Central memory CD8-positive, alpha-beta T cell (primary cell): ENCODE results near the gene AXIN2.

Experiments used
- ATAC-seq: fragments of 150-1000 bp; cut with Tn5 transposase; replicated peaks from 2 replicates; pipeline ENCODE4 v1.10.0; 2022; ENCODE audit warnings: mild to moderate bottlenecking, moderate FRiP score, moderate number of reproducible peaks; ENCODE audit not compliant: poor library complexity, severe bottlenecking; ENCODE audit errors: extremely low read depth
- DNase-seq, 2 donors: peaks; one replicate each; pipeline ENCODE4 v3.0.0; 2021; ENCODE audit warnings: low spot score in 2 of 2
- H3K27ac Mint-ChIP-seq: one replicate; pipeline ENCODE4 v1.8.0; 2022; ENCODE audit warnings: low read depth, mild to moderate bottlenecking, moderate library complexity, mixed read lengths
- H3K27me3 Mint-ChIP-seq: one replicate; pipeline ENCODE4 v1.8.0; 2022; ENCODE audit warnings: mixed read lengths
- H3K36me3 Mint-ChIP-seq: one replicate; pipeline ENCODE4 v1.8.0; 2022; ENCODE audit warnings: mild to moderate bottlenecking, moderate library complexity, mixed read lengths; ENCODE audit not compliant: insufficient read depth
- H3K4me1 Mint-ChIP-seq: one replicate; pipeline ENCODE4 v1.8.0; 2022; ENCODE audit warnings: mixed read lengths
- H3K4me3 Mint-ChIP-seq: one replicate; pipeline ENCODE4 v1.8.0; 2022; ENCODE audit warnings: mild to moderate bottlenecking, moderate library complexity, mixed read lengths
- H3K9me3 Mint-ChIP-seq: one replicate; pipeline ENCODE4 v1.8.0; 2022; ENCODE audit warnings: mixed read lengths

The AXIN2 gene

GRCh38 chr17:65535777-65536572 is 25.5 kb downstream of the AXIN2 start:
- DNase-seq (no peak), ATAC-seq (no peak)
- Mint-ChIP-seq H3K4me3 (no peak overlapping the region), H3K27me3 (no peaks in the 10 kb centered on the region), H3K9me3 (no peaks in the 10 kb centered on the region), H3K4me1 (peaks cover under 1% of the 10 kb centered on the region), H3K27ac (no peak overlapping the region), H3K36me3 (peaks cover 18% of the 10 kb centered on the region)

DNA sequence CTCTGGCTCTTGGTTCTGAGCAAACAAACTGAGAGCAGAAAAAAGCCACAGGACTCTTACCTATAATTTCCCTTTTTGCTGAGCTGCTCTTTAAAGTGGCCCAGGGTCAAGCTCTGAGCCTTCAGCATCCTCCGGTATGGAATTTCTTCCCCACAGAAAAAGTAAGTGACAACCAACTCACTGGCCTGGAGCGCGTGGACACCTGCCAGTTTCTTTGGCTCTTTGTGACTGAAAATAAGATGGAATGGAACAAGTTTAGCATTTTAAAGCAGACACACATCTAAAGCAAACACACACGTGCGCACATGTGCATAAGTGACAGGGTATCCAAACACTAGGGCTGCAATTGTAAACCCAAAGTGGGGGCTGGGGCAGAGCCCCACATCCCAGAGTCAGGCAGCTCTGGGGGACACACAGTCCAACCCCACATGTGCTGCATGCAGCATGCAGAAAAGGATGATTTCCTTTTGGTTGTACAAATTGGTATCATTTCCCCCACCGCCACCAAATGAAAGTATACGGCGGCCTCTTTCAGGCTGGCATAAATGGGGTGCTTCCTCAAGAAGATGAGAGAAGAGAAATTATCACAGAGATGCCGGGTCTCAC is 27.5 kb downstream of the AXIN2 start:
- Mint-ChIP-seq H3K27me3 (no peaks in the 10 kb centered on the region), H3K4me1 (peaks cover 6% of the 10 kb centered on the region)
- ATAC-seq = no peak

GRCh38 chr17:65533056-65533745 is 28.2 kb downstream of the AXIN2 start:
- H3K27me3 Mint-ChIP-seq = no peaks in the 10 kb centered on the region
- peaks cover 21% of the 10 kb centered on the region for H3K36me3 Mint-ChIP-seq
- no peak overlapping the region for H3K27ac Mint-ChIP-seq
- ATAC-seq = no peak
- DNase-seq = no peak
- no peak overlapping the region for H3K4me3 Mint-ChIP-seq
- no peaks in the 10 kb centered on the region for H3K9me3 Mint-ChIP-seq
- peaks cover 6% of the 10 kb centered on the region for H3K4me1 Mint-ChIP-seq

More for the DNA sequence above, 27.5 kb downstream of the AXIN2 start:
- Mint-ChIP-seq H3K9me3 (no peaks in the 10 kb centered on the region), H3K27ac (no peak overlapping the region), H3K4me3 (no peak overlapping the region), H3K36me3 (peaks cover 18% of the 10 kb centered on the region)
- no peak for DNase-seq

DNA sequence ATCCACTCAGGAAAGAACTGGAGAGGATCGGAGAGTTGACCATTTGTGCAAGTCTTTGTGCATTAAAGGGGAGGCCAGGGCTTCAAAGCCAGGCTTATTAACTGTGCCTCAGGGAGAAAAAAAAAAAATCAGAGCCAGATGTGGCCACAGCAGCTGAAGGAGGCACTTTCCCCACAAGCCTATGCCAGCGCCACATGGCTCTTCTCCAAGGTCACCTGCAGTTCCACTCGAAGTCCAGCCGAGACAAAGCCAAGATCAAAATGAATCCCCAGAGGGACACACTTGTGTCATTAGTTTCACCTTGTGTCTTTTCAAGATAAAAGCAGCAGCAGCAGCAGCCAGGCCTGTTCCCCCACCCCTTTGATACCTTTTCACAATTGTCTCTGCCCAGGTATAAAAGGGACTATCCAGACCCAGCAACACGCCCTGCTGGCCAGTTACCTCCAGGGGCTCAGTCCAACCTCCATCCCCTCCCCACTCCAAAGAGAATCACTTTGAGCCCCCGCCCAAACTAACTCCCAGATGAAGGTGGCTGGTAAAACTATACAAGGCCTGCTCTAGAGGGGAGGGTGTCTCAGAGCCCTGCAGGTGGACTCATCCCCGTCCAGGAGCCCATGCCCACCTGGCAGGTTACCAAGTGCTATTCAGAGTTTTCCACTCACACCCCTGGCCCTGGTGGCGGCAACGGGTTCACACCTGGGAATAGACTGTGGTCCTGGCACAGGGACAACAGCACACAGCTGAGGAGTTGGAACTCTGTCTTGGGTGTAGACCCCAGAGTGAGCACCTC is 29.2 kb downstream of the AXIN2 start:
- DNase-seq (no peak), ATAC-seq (no peak)
- Mint-ChIP-seq H3K36me3 (peaks cover 21% of the 10 kb centered on the region), H3K9me3 (no peaks in the 10 kb centered on the region), H3K27ac (no peak overlapping the region), H3K4me3 (no peak overlapping the region), H3K27me3 (no peaks in the 10 kb centered on the region), H3K4me1 (peaks cover 6% of the 10 kb centered on the region)

DNA sequence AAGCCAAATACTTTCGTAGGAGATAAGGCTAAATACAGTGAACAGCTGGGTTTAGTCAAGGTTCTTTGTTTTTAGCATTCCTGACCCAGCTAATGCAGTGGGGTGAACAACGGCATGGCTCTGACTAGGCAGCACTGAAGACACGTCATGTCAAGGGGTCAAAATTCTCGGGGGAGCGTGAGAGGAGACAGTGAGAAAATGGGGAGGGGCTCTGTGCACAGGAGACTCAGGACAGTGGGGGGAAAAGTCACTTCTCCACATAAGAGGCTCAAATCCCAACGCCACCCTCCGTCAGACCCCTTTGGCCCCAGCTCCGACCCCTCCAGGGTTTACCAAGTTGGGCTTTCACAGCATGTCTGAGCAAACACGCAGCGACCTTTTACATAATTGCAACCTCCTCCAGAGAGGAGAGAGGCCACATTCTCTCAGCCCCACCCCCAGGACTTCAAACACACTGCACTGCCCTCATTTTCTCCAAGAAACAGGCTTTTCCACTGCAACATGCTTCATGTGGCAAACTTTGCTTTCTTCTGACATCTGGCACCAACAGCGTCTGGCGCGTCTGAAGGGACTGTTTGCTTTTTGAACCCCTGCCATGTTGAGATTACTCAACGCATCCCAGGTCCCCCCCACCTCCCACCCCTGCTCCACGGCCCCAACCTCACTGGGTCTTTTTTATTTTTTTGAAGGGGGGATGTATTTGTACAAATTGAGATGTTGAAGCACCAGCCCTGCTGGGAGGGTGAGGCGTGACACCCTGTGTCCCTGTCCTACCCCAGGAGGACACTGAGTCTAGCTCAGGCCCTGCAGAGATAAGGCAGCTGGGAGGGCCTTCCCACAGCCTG is 30.0 kb downstream of the AXIN2 start:
- no peaks in the 10 kb centered on the region for H3K27me3 Mint-ChIP-seq
- no peaks in the 10 kb centered on the region for H3K9me3 Mint-ChIP-seq
- peaks cover 6% of the 10 kb centered on the region for H3K4me1 Mint-ChIP-seq
- H3K4me3 Mint-ChIP-seq = no peak overlapping the region
- DNase-seq (no peak), ATAC-seq (no peak)
- no peak overlapping the region for H3K27ac Mint-ChIP-seq
- peaks cover 19% of the 10 kb centered on the region for H3K36me3 Mint-ChIP-seq

DNA sequence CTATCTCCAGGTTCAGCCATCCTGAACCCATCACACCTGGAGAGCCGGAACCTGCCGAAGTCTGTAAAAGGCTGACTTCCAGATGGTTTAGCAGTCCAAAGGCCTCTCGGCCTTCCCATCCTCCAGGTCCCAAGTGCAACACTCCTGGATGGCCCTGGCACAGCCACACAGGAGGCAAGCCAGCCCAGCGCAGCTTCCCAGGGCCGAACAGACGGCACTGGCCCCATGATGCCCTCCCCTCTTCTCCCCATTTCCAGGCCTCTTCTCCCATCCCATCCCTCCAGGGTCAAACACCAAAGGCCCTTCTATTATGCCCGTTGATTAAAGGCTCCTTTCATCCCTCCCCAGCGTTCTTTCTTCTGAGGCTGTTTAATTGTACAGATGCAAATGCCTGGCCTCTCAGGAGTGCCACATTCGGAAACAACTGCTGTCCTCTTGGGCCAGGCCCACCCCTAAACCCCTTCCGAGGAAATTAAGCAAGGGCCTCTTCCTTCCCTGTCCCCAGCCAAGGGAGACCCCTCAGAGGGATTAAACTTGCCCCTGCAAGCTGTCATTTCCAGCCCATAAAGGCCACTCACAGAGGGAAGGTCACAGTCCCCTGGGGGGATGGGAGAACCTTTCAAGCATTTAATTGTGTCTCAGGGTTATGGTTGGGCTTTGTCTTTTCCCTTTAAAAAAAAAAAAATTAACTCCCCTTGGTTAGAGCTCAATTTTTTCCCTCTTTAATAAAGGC is 30.8 kb downstream of the AXIN2 start:
- Mint-ChIP-seq H3K36me3 (peaks cover 17% of the 10 kb centered on the region), H3K27ac (no peak overlapping the region), H3K27me3 (no peaks in the 10 kb centered on the region)

DNA sequence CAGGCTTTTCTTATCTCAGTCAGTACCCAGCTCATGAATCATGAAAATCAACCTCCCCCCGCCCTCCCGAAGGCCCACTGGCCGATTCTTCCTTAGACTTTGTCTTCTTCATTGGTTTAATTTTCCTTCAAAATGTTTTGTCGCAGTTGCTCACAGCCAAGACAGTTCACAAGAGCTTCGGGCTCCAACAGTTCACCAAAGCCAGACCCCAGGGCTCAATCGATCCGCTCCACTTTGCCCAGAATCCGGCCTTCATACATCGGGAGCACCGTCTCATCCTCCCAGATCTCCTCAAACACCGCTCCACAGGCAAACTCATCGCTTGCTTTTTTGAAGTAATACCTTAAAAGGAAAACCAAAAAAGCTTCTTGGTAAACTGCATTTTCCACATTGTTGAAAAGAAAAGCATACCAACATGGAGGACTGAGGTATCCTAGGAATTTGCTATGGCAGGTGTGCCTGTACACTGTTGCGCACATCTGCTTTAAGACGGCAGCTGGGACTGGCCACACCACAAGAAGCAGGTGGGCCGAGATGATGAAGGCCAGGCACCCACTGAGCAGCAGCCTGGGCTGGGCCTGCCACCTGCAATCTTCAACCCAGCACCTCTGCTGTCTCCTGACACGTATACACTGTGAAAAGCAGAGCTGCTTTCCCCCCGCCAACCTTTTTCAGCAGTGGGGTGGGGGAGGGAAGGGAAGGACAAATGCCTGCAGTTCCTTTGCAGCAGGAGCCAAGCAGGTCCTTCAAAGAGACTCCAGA is 31.5 kb downstream of the AXIN2 start:
- no peak overlapping the region for H3K4me3 Mint-ChIP-seq
- no peak for ATAC-seq
- no peak for DNase-seq
- no peak overlapping the region for H3K27ac Mint-ChIP-seq
- H3K36me3 Mint-ChIP-seq = peaks cover 12% of the 10 kb centered on the region
- peaks cover 6% of the 10 kb centered on the region for H3K4me1 Mint-ChIP-seq
- H3K27me3 Mint-ChIP-seq = no peaks in the 10 kb centered on the region
- H3K9me3 Mint-ChIP-seq = no peaks in the 10 kb centered on the region

More for the DNA sequence above, 30.8 kb downstream of the AXIN2 start:
- DNase-seq (no peak), ATAC-seq (no peak)
- Mint-ChIP-seq H3K4me1 (peaks cover 6% of the 10 kb centered on the region), H3K4me3 (no peak overlapping the region), H3K9me3 (no peaks in the 10 kb centered on the region)

- no peak overlapping the region for H3K4me3 Mint-ChIP-seq
- no peak overlapping the region for H3K27ac Mint-ChIP-seq
- DNase-seq = no peak
- no peak for ATAC-seq
- H3K9me3 Mint-ChIP-seq = no peaks in the 10 kb centered on the region
- H3K27me3 Mint-ChIP-seq = no peaks in the 10 kb centered on the region
- peaks cover 10% of the 10 kb centered on the region for H3K4me1 Mint-ChIP-seq
- H3K36me3 Mint-ChIP-seq = peaks cover 8% of the 10 kb centered on the region
Measured at GRCh38 chr17:65529040-65529633, 32.3 kb downstream of the AXIN2 start.

GRCh38 chr17:65527857-65528591 is 33.4 kb downstream of the AXIN2 start:
- ATAC-seq (no peak), DNase-seq (no peak)
- Mint-ChIP-seq H3K27me3 (no peaks in the 10 kb centered on the region), H3K27ac (no peak overlapping the region), H3K4me3 (no peak overlapping the region), H3K4me1 (peaks cover 21% of the 10 kb centered on the region), H3K36me3 (peaks cover 13% of the 10 kb centered on the region), H3K9me3 (no peaks in the 10 kb centered on the region)

- no peaks in the 10 kb centered on the region for H3K27me3 Mint-ChIP-seq
- no peak overlapping the region for H3K4me3 Mint-ChIP-seq
- peaks cover 28% of the 10 kb centered on the region for H3K4me1 Mint-ChIP-seq
- DNase-seq (no peak), ATAC-seq (no peak)
- H3K36me3 Mint-ChIP-seq = peaks cover 16% of the 10 kb centered on the region
- H3K27ac Mint-ChIP-seq = no peak overlapping the region
- H3K9me3 Mint-ChIP-seq = no peaks in the 10 kb centered on the region
Measured at GRCh38 chr17:65527381-65527780, 34.1 kb downstream of the AXIN2 start.
